ENCODE results near the gene FUOM. TPM values are rescaled to one million over a fixed set of nuclear protein-coding genes. Genes with fewer than 3 reads are reported as not detected.
"Not testable (repeated sequence)": the region's sequence is repeated elsewhere in the genome, so short reads cannot be mapped to it uniquely, and the experiment has no call there.

The FUOM gene
- polyA plus RNA-seq, 1 donor from 2014 or later: not detected

DNA sequence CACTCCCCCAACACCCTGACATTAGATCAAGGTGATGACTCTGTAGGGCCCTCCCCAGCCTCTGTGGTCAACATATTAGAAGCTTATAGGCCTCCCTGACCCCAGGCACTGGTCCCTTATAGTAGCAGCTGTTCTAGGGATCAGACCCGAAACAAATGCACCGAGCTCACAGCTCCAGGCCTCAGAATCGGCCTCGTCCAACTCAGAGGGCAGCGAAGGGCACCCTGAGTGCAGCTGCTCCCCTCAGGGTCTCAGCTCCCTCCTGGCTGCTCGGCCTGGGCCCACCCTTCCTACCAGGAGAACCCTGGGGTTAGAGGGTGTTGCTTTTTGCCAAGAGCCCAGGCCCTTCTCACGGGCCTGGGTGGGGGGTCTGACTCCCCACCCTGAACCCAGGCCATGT lies 10.3 kb upstream of the FUOM start:
- Histone ChIP-seq H2AFZ (ENCODE audit: low read depth, low read length) (no peak overlapping the region), H3K79me2 (replicated peaks; ENCODE audit: insufficient read depth, low read length) (peaks cover 4% of the 10 kb centered on the region), H3K27ac (ENCODE audit: low read length) (no peak overlapping the region), H3K9me2 (ENCODE audit: insufficient read depth, low read length) (no peaks in the 10 kb centered on the region), H3K27me3 (ENCODE audit: insufficient read depth, low read depth, low read length) (no peaks in the 10 kb centered on the region), H3K9ac (ENCODE audit: low read length) (no peak overlapping the region), H4K20me1 (ENCODE audit: insufficient read depth) (no peaks in the 10 kb centered on the region), H3K4me2 (ENCODE audit: low read length) (no peak overlapping the region), H3K4me3 (ENCODE audit: low read length) (no peak overlapping the region), H3K36me3 (ENCODE audit: insufficient read depth, low read length) (no peaks in the 10 kb centered on the region), H3K9me3 (ENCODE audit: low read length) (no peaks in the 10 kb centered on the region), H3F3A (ENCODE audit: insufficient read depth, low read length, poor library complexity, severe bottlenecking) (no peaks in the 10 kb centered on the region)
- TF ChIP-seq EZH2 (IDR thresholded peaks at IDR 0.05; ENCODE audit: borderline replicate concordance, insufficient read depth, low read length, poor library complexity, severe bottlenecking) (no peak), MXI1 (conservative IDR thresholded peaks at IDR 0.05; ENCODE audit: poor library complexity, severe bottlenecking) (no peak), EP300 (conservative IDR thresholded peaks at IDR 0.05; ENCODE audit: poor library complexity, severe bottlenecking) (no peak), POLR2AphosphoS5 (IDR thresholded peaks at IDR 0.05) (no peak), RAD21 (conservative IDR thresholded peaks at IDR 0.05) (no peak), TAF1 (IDR thresholded peaks at IDR 0.05; ENCODE audit: low read depth) (no peak)
- TF ChIP-seq, protein P1, sequence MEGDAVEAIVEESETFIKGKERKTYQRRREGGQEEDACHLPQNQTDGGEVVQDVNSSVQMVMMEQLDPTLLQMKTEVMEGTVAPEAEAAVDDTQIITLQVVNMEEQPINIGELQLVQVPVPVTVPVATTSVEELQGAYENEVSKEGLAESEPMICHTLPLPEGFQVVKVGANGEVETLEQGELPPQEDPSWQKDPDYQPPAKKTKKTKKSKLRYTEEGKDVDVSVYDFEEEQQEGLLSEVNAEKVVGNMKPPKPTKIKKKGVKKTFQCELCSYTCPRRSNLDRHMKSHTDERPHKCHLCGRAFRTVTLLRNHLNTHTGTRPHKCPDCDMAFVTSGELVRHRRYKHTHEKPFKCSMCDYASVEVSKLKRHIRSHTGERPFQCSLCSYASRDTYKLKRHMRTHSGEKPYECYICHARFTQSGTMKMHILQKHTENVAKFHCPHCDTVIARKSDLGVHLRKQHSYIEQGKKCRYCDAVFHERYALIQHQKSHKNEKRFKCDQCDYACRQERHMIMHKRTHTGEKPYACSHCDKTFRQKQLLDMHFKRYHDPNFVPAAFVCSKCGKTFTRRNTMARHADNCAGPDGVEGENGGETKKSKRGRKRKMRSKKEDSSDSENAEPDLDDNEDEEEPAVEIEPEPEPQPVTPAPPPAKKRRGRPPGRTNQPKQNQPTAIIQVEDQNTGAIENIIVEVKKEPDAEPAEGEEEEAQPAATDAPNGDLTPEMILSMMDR (IDR thresholded peaks at IDR 0.05; ENCODE audit: poor library complexity, severe bottlenecking): no peak
- TF ChIP-seq, protein P2, sequence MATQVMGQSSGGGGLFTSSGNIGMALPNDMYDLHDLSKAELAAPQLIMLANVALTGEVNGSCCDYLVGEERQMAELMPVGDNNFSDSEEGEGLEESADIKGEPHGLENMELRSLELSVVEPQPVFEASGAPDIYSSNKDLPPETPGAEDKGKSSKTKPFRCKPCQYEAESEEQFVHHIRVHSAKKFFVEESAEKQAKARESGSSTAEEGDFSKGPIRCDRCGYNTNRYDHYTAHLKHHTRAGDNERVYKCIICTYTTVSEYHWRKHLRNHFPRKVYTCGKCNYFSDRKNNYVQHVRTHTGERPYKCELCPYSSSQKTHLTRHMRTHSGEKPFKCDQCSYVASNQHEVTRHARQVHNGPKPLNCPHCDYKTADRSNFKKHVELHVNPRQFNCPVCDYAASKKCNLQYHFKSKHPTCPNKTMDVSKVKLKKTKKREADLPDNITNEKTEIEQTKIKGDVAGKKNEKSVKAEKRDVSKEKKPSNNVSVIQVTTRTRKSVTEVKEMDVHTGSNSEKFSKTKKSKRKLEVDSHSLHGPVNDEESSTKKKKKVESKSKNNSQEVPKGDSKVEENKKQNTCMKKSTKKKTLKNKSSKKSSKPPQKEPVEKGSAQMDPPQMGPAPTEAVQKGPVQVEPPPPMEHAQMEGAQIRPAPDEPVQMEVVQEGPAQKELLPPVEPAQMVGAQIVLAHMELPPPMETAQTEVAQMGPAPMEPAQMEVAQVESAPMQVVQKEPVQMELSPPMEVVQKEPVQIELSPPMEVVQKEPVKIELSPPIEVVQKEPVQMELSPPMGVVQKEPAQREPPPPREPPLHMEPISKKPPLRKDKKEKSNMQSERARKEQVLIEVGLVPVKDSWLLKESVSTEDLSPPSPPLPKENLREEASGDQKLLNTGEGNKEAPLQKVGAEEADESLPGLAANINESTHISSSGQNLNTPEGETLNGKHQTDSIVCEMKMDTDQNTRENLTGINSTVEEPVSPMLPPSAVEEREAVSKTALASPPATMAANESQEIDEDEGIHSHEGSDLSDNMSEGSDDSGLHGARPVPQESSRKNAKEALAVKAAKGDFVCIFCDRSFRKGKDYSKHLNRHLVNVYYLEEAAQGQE (IDR thresholded peaks at IDR 0.05; ENCODE audit: borderline replicate concordance): no peak

DNA sequence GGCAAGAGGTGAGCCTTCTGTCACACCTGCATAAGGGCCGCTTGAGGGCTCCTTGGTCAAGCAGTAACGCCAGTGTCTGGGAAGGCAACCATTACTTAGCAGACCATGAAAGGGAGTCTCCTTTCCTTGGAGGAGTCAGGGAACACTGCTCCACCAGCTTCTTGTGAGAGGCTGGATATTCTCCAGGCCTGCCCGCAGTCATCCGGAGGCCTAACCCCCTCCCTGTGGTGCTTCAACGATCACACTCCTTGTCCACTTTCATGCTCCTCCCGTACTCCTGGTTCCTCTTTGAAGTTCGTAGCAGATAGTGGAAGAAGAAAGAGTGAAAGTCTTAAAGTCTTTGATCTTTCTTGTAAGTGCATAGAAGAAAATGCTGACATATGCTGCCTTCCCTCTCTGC lies 9.6 kb upstream of the FUOM start:
- H3K9me2 ChIP-seq (ENCODE audit: insufficient read depth, low read length); H3K36me3 ChIP-seq (ENCODE audit: insufficient read depth, low read length): not testable (repeated sequence)

DNA sequence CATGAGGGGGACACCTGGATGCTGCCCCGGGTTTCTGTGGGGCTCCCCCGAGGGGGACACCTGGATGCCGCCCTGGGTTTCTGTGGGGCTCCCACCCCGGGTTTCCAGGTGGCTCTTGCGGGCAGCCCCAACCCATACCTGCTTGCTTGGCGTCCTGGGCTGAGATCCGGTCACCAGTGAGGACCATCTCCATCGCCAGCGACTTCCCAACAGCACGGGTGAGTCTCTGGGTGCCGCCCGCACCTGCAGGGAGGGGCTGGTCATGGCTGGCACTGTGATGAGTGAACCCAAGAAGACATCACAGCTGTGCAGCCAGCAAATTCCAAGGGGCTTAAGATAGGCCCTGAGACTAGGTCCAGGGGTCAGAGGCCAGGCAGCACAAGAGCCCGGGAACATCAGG lies 8.9 kb upstream of the FUOM start:
- Histone ChIP-seq H3K4me2 (ENCODE audit: low read length) (no peak overlapping the region), H3K9ac (ENCODE audit: low read length) (no peak overlapping the region), H3K9me2 (ENCODE audit: insufficient read depth, low read length) (no peaks in the 10 kb centered on the region), H3F3A (ENCODE audit: insufficient read depth, low read length, poor library complexity, severe bottlenecking) (no peaks in the 10 kb centered on the region), H2AFZ (ENCODE audit: low read depth, low read length) (no peak overlapping the region), H4K20me1 (ENCODE audit: insufficient read depth) (no peaks in the 10 kb centered on the region), H3K9me3 (ENCODE audit: low read length) (no peaks in the 10 kb centered on the region), H3K36me3 (ENCODE audit: insufficient read depth, low read length) (no peaks in the 10 kb centered on the region), H3K27ac (ENCODE audit: low read length) (no peak overlapping the region), H3K27me3 (ENCODE audit: insufficient read depth, low read depth, low read length) (no peaks in the 10 kb centered on the region), H3K79me2 (replicated peaks; ENCODE audit: insufficient read depth, low read length) (no peaks in the 10 kb centered on the region), H3K4me3 (ENCODE audit: low read length) (no peak overlapping the region)
- TF ChIP-seq POLR2AphosphoS5 (IDR thresholded peaks at IDR 0.05) (no peak), TAF1 (IDR thresholded peaks at IDR 0.05; ENCODE audit: low read depth) (no peak), EP300 (conservative IDR thresholded peaks at IDR 0.05; ENCODE audit: poor library complexity, severe bottlenecking) (no peak)
- TF ChIP-seq, protein P1 (IDR thresholded peaks at IDR 0.05; ENCODE audit: poor library complexity, severe bottlenecking): no peak
- TF ChIP-seq, protein P2 (IDR thresholded peaks at IDR 0.05; ENCODE audit: borderline replicate concordance): no peak

More for the DNA sequence above, 9.6 kb upstream of the FUOM start:
- H4K20me1 ChIP-seq (ENCODE audit: insufficient read depth); H3K79me2 ChIP-seq (replicated peaks; ENCODE audit: insufficient read depth, low read length); H3K4me2 ChIP-seq (ENCODE audit: low read length); H3F3A ChIP-seq (ENCODE audit: insufficient read depth, low read length, poor library complexity, severe bottlenecking); H3K4me3 ChIP-seq (ENCODE audit: low read length); H3K9me3 ChIP-seq (ENCODE audit: low read length); H2AFZ ChIP-seq (ENCODE audit: low read depth, low read length); H3K27ac ChIP-seq (ENCODE audit: low read length); H3K27me3 ChIP-seq (ENCODE audit: insufficient read depth, low read depth, low read length); H3K9ac ChIP-seq (ENCODE audit: low read length): not testable (repeated sequence)

All from neural cell (in vitro differentiated cells).